CD4-positive, alpha-beta T cell (primary cell): ENCODE results near the gene CST6. TPM values are rescaled to one million over a fixed set of nuclear protein-coding genes. Genes with fewer than 3 reads are reported as not detected.

Experiments used
- ATAC-seq: fragments of 200-7000 bp; cut with Tn5 transposase; one replicate; pipeline ENCODE4 v1.10.0; 2022; ENCODE audit warnings: mild to moderate bottlenecking; ENCODE audit not compliant: poor library complexity
- CTCF ChIA-PET: fragments of 350-600 bp; sonication (Branson Sonifier 250); formaldehyde crosslinking; loops from one replicate; lab custom pipeline; 2021; ENCODE audit warnings: antibody characterized with exemption, inconsistent platforms; lab: Charles Lee
- POLR2A ChIA-PET: fragments of 350-600 bp; sonication (Branson Sonifier 250); formaldehyde crosslinking; loops from one replicate; lab custom pipeline; 2021; ENCODE audit warnings: antibody characterized with exemption, inconsistent platforms; lab: Charles Lee
- DNase-seq, 14 experiments: peaks; one replicate each; pipeline ENCODE4 v3.0.0-alpha.2; 2013 to 2020; ENCODE audit warnings: mixed read lengths in 2 of 14
- H3K27ac ChIP-seq, 2 donors: one replicate each; pipeline versions ENCODE4 v1.5.1 to v1.7.0; 2013; ENCODE audit warnings: low read length in 2 of 2, low read depth in 1 of 2, mild to moderate bottlenecking in 1 of 2
- H3K27me3 ChIP-seq, 2 experiments: 1 replicate in 1 of 2; 2 replicates in 1 of 2; pipeline versions ENCODE4 v1.6.1 to v1.7.0; 2013; ENCODE audit warnings: low read length in 2 of 2, control low read depth in 1 of 2, mild to moderate bottlenecking in 1 of 2, moderate library complexity in 1 of 2; ENCODE audit not compliant: insufficient read depth in 2 of 2, control insufficient read depth in 1 of 2
- H3K36me3 ChIP-seq: one replicate; pipeline ENCODE4 v1.6.1; 2013; ENCODE audit warnings: low read length, control low read depth; ENCODE audit not compliant: insufficient read depth
- H3K4me1 ChIP-seq: one replicate; pipeline ENCODE4 v1.6.1; 2013; ENCODE audit warnings: low read length, control low read depth; ENCODE audit not compliant: insufficient read depth
- H3K4me3 ChIP-seq: one replicate; pipeline ENCODE4 v1.5.1; 2013; ENCODE audit warnings: mild to moderate bottlenecking, low read length, moderate library complexity
- H3K9me3 ChIP-seq, 2 experiments: 1 replicate in 1 of 2; 2 replicates in 1 of 2; pipeline versions ENCODE4 v1.6.1 to v1.7.0; 2013; ENCODE audit warnings: low read length in 2 of 2, mild to moderate bottlenecking in 2 of 2, control low read depth in 1 of 2, moderate library complexity in 1 of 2; ENCODE audit not compliant: control insufficient read depth in 1 of 2, insufficient read depth in 1 of 2
- H3K27ac Mint-ChIP-seq: one replicate; pipeline ENCODE4 v1.8.0; 2020; ENCODE audit warnings: mixed read lengths
- H3K27me3 Mint-ChIP-seq: one replicate; pipeline ENCODE4 v1.8.0; 2021; ENCODE audit warnings: mixed read lengths
- H3K36me3 Mint-ChIP-seq: one replicate; pipeline ENCODE4 v1.8.0; 2021; ENCODE audit warnings: low read depth, mixed read lengths
- H3K4me1 Mint-ChIP-seq: one replicate; pipeline ENCODE4 v1.8.0; 2021; ENCODE audit warnings: low read depth, mixed read lengths
- H3K4me3 Mint-ChIP-seq: one replicate; pipeline ENCODE4 v1.8.0; 2020; ENCODE audit warnings: mild to moderate bottlenecking, mixed read lengths
- H3K9me3 Mint-ChIP-seq: one replicate; pipeline ENCODE4 v1.8.0; 2020; ENCODE audit warnings: mixed read lengths
- CTCF ChIP-seq: fragments of 200-600 bp; IDR thresholded peaks from one replicate; pipeline ENCODE4 v1.8.0; 2022; ENCODE audit warnings: antibody characterized with exemption, mild to moderate bottlenecking
- intact Hi-C, 2 experiments: fragments of 100-400 bp; cut with DNase I in 1 of 2; cut with micrococcal nuclease in 1 of 2; formaldehyde crosslinking; loops; one replicate each; pipeline versions ENCODE4 v1.15.1 to v1.9.0; 2023 to 2025; cut with DNase I, micrococcal nuclease
- total RNA-seq, 174 experiments: library from RNA in 2 of 174; stranded (reverse) in 2 of 174; gene quantifications; one replicate each; pipeline ENCODE4 v1.2.3 and lab custom pipeline; 2021 to 2026

Gene CST6
- total RNA-seq, 2 experiments from 2014 or later = not detected

- POLR2A ChIA-PET = no interaction called here
Measured at GRCh38 chr11:66042227-66042995, 30.6 kb downstream of the CST6 start.

GRCh38 chr11:66042996-66043906 lies 31.4 kb downstream of the CST6 start:
- ATAC-seq = no peak
- intact Hi-C loops = loop anchor here in 1 of 2 experiments (10.0 kb wide), 1 partner anchor 328 kb away; the partner anchor contains the start of gene KAT5
- H3K9me3 Mint-ChIP-seq = no peaks in the 10 kb centered on the region
- H3K4me1 ChIP-seq = peaks cover 13% of the 10 kb centered on the region
- H3K27me3 ChIP-seq = no peaks in the 10 kb centered on the region
- H3K27ac ChIP-seq = no peak overlapping the region
- no peak for TF ChIP-seq CTCF
- H3K4me1 Mint-ChIP-seq = peaks cover 11% of the 10 kb centered on the region
- H3K36me3 Mint-ChIP-seq = no peaks in the 10 kb centered on the region
- H3K36me3 ChIP-seq = no peaks in the 10 kb centered on the region
- no peak overlapping the region for H3K27ac Mint-ChIP-seq
- CTCF ChIA-PET = interaction anchor here (1.6 to 3.0 kb wide), 2 partner anchors 9 to 21 kb away, joined by 3 to 14 read pairs; partner anchors contain the start of gene SF3B2
- no peaks in the 10 kb centered on the region for H3K9me3 ChIP-seq
- DNase-seq = peak in 1 of 14 experiments; percentile 33
- no peak overlapping the region for H3K4me3 ChIP-seq
- POLR2A ChIA-PET = no interaction called here
- no peak overlapping the region for H3K4me3 Mint-ChIP-seq
- H3K27me3 Mint-ChIP-seq = no peaks in the 10 kb centered on the region

More at GRCh38 chr11:66042227-66042995, 30.6 kb downstream of the CST6 start:
- H3K27me3 Mint-ChIP-seq = no peaks in the 10 kb centered on the region
- TF ChIP-seq CTCF = no peak
- no peaks in the 10 kb centered on the region for H3K36me3 ChIP-seq
- intact Hi-C loops = loop anchor here in 1 of 2 experiments (10.0 kb wide), 1 partner anchor 328 kb away; the partner anchor contains the start of gene KAT5
- H3K27me3 ChIP-seq = no peaks in the 10 kb centered on the region
- peaks cover 11% of the 10 kb centered on the region for H3K4me1 Mint-ChIP-seq
- H3K36me3 Mint-ChIP-seq = no peaks in the 10 kb centered on the region
- no peak overlapping the region for H3K27ac Mint-ChIP-seq
- peaks cover 13% of the 10 kb centered on the region for H3K4me1 ChIP-seq
- H3K4me3 Mint-ChIP-seq = no peak overlapping the region
- H3K4me3 ChIP-seq = no peak overlapping the region
- no peaks in the 10 kb centered on the region for H3K9me3 Mint-ChIP-seq
- H3K9me3 ChIP-seq = no peaks in the 10 kb centered on the region
- H3K27ac ChIP-seq = no peak overlapping the region
- CTCF ChIA-PET = no interaction called here
- ATAC-seq = no peak
- DNase-seq = peak in 1 of 14 experiments; percentile 31

- POLR2A ChIA-PET = interaction anchor here (0.7 to 1.2 kb wide), 6 partner anchors 25 to 333 kb away, joined by 3 to 8 read pairs (median 4); partner anchors contain the start of genes BANF1, CCDC85B, KAT5 and PACS1
- intact Hi-C loops = loop anchor here in 1 of 2 experiments (10.0 kb wide), 1 partner anchor 330 kb away; the partner anchor contains the start of gene KAT5
- H3K9me3 Mint-ChIP-seq = no peaks in the 10 kb centered on the region
- peaks cover 17% of the 10 kb centered on the region for H3K4me1 Mint-ChIP-seq
- Histone ChIP-seq H3K4me3 (no peak overlapping the region), H3K4me1 (peaks cover 26% of the 10 kb centered on the region), H3K27ac (no peak overlapping the region), H3K27me3 (no peaks in the 10 kb centered on the region), H3K36me3 (no peaks in the 10 kb centered on the region), H3K9me3 (no peaks in the 10 kb centered on the region)
- peaks cover 5% of the 10 kb centered on the region for H3K27me3 Mint-ChIP-seq
- DNase-seq (peak in 3 of 14 experiments; percentile 20 to 59 (median 24)), ATAC-seq (peak; percentile 11)
- no peak overlapping the region for H3K4me3 Mint-ChIP-seq
- no peaks in the 10 kb centered on the region for H3K36me3 Mint-ChIP-seq
- no peak overlapping the region for H3K27ac Mint-ChIP-seq
- CTCF ChIA-PET = interaction anchor here (0.7 to 3.0 kb wide), 12 partner anchors 9 to 333 kb away, joined by 3 to 14 read pairs (median 4); partner anchors contain the start of gene KAT5
- TF ChIP-seq CTCF = no peak
Measured at GRCh38 chr11:66044757-66045156, 32.9 kb downstream of the CST6 start.
